Activated naive CD8-positive, alpha-beta T cell treated with anti-CD3 and anti-CD28 coated beads, Interleukin-2, amount 50 U/mL, for 16 hours (primary cell): ENCODE data around the gene LZIC.
"Not testable (repeated sequence)": the region's sequence is repeated elsewhere in the genome, so short reads cannot be mapped to it uniquely, and the experiment has no call there.

Experiments
- DNase-seq: peaks from one replicate; pipeline ENCODE4 v3.0.0-alpha.2; 2020; ENCODE audit warnings: low read depth, low spot score

LZIC gene

GRCh38 chr1:9942939-9943788 lies at the start of gene LZIC, which contains the start of gene NMNAT1:
TSS of gene LZIC (minus strand) at chr1:9943391. CDS start at chr1:9936619, 6,772 bp downstream.
TSS of gene NMNAT1 (plus strand) at chr1:9943475. CDS start at chr1:9972074, 28,599 bp downstream.
- DNase-seq: peak; percentile 79

- DNase-seq: no peak
Measured at GRCh38 chr1:9992910-9993309, 49.7 kb upstream of the LZIC start.

DNA sequence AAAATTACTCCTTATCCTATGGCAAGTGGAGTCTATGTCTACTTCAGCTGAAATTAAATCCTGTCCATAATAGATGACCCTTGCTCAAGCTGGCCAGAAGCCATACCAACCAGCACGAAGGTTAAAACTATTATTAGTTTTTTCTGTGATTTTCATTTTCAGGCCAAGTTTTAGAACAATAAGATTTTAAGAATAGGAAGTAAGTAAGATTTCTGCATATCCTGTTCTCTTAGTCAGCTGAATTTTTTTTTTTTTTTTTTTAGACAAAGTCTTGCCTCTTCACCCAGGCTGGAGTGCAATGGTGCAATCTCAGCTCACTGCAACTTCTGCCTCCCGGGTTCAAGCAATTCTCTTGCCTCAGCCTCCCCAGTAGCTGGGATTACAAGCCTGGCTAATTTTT lies 47.8 kb upstream of the LZIC start:
- no peak for DNase-seq

- no peak for DNase-seq
Measured at GRCh38 chr1:9989773-9990172, 46.6 kb upstream of the LZIC start.

DNA sequence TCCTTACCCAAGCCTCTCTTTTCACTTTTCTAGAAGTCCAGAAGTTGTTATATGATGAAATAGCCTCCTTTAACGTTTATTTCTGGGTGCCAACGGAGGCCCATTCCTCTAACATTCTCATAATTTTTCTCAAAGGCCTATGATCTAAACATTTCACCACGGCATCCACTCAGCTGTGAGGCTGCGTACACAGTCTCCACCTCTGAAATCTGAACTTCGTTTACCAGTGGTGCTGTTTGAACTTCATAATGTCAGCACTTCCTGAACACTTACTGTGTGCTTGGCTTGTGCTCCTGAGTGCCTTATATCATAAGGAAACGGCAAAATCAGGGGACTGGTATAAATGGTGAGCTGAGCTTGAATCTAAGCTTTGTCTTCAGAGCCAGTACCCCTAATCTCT lies 41.8 kb upstream of the LZIC start:
- no peak for DNase-seq

GRCh38 chr1:9984253-9984652 lies 41.1 kb upstream of the LZIC start:
- DNase-seq: no peak

- DNase-seq: no peak
Measured at GRCh38 chr1:9960706-9961562, 17.7 kb upstream of the LZIC start.

DNA sequence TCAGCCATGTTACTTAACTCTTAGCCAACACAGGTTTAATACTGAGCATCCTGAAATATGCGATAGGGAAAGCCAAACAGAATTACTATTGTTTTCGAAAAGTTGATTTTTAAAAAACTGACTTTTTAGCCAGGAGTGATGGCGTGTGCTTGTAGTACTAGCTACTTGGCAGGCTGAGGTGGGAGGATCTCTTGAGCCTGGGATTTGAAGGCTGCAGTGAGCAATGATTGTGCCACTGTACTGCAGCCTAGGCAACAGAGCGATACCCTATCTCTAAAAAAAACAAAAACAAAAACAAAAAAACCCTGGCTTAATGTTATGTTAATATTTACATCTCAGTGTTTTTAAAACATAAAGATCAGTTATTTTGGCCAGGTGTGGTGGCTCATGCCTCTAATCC lies 16.8 kb upstream of the LZIC start:
- DNase-seq: no peak

DNA sequence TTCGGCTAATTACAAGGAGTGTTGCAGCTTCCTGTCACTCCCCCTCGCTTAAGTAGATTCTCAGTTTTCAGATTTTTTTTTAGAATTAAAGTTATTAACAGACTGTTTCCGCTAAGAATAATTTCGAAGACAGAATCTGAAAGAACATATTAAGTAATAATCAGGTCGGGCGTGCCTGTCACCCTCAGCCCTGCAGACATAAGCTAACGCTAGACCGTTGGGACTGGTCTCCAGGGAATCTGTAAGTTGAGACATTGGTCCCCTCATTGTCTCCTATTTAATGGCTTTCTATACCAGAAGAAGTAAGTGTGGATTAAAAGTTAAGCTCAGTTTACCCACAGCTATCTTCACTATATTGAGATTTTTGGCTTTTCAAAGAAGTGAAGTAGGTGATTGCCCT lies 14.5 kb upstream of the LZIC start:
- no peak for DNase-seq

- DNase-seq: no peak
Measured at GRCh38 chr1:9946315-9946714, 3.1 kb upstream of the LZIC start.

- no peak for DNase-seq
Measured at GRCh38 chr1:9942399-9942938, 722 bp downstream of the LZIC start.

DNA sequence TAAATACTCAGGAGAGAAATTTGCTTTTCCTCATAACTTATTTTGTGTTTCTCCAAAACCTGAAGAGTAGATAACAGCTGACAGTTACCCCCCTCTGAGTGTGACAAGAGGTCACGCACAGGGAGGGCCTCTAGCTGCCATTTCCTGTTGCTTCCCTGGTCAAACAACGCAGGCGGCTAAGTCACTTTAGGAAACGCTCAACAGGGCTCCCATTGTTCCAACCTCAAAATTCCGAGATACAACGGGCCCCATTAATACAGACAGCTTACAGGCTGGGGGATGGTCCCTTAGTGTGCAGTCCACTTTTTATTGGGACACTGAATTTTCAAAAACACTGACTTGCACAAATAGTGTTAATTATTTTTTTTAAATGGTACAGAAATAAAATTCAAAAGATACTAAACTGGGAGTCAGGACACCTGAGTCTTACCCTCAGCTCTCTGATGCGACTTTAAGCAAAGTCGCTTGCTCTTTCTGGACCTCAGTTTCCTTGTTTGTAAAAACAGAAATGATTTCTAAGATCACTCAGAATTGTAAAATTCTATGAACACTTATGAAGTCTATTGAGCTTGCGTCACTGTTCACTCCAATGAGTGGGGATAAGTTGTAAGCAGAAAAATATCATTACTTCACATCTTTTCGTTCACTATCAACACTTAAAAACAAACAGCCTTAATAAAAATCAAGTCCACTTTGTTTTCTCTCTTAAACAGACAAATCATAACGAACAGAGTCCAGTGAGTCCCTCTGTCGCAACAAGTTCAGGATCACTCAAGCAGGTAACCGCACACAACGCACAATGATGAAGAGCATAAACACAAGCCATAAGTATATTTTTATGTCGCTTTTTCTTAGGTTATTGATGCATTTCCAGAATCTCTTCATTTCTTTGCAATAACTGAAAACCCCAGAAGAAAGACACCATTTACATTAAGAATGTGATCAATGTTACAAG lies 13.5 kb downstream of the LZIC start:
- no peak for DNase-seq

DNA sequence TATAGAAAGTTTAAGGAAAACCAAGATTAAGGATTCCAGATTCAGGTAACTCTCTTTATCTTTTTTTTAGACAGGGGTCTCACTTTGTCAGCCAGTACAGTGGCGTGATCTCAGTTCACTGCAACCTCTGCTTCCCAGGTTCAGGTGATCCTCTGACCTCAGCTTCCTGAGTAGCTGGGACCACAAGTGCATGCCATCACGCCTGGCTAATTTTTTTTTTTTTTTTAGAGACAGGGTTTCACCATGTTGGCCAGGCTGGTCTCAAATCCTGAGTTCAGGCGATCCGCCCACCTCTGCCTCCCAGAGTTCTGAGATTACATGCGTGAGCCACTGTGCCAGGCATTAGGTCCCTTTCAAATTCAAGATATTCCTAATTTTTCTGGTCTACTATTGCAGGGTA lies 15.9 kb downstream of the LZIC start:
- DNase-seq: no peak

DNA sequence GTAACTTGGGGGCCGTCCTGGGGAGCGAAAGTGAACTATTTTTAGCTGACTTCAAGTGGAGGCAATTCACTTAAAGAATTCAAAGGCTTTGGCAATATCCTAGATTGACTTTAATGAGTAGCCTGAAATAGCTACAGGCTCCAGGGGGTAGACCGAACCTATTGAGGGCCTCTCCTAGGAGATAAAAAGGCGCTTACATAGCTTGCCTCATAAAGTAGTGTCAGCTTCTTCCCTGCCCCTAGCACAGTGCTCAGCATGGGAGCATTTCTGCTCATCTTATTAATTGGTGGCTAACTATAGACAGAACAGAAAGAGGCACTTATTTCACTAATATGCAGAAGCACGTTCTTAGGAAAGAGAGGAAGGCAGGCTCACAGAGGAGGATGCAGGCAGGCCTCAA lies 20.8 kb downstream of the LZIC start:
- no peak for DNase-seq

- no peak for DNase-seq
Measured at GRCh38 chr1:9920606-9921005, 22.6 kb downstream of the LZIC start.

DNA sequence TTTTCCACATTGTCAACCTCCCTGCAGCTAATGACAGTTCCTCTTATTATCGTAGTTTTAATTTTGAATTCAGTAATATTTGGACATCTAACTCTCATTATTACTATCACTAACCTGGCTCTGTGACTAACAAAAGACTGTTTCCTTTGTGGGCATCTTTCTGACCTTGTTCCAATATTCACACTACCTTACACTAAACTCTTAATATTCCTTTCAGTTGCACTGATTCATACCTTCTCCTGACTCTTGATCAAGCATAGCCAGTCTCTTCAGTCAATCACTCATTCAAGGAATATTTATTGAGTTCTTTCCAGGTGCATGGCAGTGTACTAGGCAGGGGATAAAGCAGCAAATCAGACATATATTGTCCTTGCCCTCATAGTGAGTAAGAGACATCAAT lies 25.3 kb downstream of the LZIC start:
- DNase-seq: no peak

DNA sequence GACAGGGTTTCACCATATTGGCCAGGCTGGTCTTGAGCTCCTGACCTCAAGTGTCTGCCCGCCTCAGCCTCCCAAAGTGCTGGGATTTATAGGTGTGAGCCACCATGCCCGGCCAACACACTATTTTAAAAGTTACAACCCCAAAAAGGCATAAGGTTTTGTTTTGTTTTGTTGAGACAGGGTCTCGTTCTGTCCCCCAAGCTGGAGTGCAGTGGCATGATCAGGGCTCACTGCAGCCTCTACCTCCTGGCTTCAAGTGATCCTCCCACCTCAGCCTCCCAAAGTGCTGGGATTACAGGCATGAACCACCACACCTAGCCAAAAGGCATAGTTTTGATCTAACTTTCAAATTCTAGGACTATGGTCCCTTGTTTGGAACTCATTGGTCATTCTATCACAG lies 25.7 kb downstream of the LZIC start:
- DNase-seq: not testable (repeated sequence)

DNA sequence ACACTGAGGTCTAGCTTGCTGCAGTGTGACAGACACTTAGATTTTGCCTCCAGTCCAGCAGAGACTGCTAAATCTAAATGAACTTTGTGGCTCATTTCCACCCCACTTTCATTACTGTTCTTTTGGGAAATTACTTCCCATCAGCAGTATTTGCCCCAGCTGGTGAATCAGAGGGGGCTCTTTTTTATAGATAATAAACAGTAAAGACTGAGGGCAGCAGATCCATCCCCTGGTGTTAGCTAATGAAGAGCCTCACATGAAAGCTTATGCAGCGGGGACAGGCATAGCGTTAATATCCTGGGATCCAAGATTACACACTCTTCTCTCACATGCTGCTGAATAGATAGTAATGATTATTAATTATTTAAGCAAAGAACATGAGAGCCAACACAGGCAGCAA lies 26.7 kb downstream of the LZIC start:
- no peak for DNase-seq

DNA sequence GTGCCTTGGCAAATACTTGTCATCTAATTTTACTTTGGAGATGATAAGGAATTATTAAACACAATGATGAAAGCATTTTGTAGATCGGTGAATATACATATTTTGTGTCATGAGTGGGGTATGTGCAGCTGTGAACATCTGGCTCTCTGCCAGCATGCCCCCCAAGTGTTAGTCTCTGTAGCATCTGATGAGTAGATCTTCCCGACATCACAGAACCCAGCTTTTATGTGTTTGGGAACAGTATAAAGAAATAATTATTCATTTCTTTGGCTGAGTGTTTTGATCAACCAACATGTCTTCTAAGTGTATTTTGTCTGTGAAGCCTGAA lies 28.6 kb downstream of the LZIC start:
- no peak for DNase-seq

DNA sequence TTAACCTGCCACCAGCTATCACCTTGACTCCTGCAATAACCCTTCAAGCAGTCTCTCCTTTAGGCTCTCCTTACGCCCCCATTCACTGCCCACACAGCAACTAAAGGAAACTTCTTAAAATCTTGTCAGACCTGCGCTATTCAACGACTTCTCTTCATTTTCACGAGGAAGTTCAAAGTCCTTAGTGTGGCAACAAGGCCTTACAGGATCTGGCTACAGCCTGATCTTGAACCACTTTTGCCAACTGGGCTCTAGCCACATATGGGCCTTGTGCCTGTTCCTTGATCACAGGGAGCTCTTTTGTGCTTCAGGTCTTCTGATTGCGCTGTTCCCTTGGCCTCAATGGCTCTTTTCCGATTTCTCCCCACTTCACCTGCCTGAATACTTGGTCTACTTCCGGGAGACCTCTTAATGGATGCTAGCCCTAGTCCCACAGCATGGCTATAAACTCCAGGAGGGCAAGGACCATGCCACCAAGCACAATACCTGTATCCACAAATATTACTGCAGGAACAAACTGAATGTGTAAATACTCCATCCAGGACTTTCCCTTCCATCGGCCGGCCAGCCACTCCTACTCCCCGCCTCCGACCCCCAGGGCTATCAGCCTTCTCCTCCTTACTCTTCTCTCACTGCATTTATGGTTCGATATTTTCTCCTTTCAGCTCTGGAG lies 30.8 kb downstream of the LZIC start:
- no peak for DNase-seq
